ENCODE data around the gene MEGF10. TPM values are rescaled to one million over a fixed set of nuclear protein-coding genes. Genes with fewer than 3 reads are reported as not detected.

The MEGF10 gene
- total RNA-seq, 1 donor from 2014 or later = 96.1 TPM

GRCh38 chr5:127275641-127276193 is 14.9 kb upstream of the MEGF10 start:
- H3K27me3 Mint-ChIP-seq (ENCODE audit: low read depth) = no peaks in the 10 kb centered on the region
- no peak overlapping the region for H3K4me3 Mint-ChIP-seq
- no peak for DNase-seq (ENCODE audit: low read depth, low spot score)
- H3K36me3 Mint-ChIP-seq (ENCODE audit: low read depth) = peaks cover 7% of the 10 kb centered on the region
- no peak overlapping the region for H3K27ac Mint-ChIP-seq (ENCODE audit: unreplicated experiment)
- H3K9me3 Mint-ChIP-seq = peaks cover 14% of the 10 kb centered on the region
- peaks cover 6% of the 10 kb centered on the region for H3K4me1 Mint-ChIP-seq
- TF ChIP-seq, protein P1, sequence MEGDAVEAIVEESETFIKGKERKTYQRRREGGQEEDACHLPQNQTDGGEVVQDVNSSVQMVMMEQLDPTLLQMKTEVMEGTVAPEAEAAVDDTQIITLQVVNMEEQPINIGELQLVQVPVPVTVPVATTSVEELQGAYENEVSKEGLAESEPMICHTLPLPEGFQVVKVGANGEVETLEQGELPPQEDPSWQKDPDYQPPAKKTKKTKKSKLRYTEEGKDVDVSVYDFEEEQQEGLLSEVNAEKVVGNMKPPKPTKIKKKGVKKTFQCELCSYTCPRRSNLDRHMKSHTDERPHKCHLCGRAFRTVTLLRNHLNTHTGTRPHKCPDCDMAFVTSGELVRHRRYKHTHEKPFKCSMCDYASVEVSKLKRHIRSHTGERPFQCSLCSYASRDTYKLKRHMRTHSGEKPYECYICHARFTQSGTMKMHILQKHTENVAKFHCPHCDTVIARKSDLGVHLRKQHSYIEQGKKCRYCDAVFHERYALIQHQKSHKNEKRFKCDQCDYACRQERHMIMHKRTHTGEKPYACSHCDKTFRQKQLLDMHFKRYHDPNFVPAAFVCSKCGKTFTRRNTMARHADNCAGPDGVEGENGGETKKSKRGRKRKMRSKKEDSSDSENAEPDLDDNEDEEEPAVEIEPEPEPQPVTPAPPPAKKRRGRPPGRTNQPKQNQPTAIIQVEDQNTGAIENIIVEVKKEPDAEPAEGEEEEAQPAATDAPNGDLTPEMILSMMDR (conservative IDR thresholded peaks at IDR 0.05) = no peak

- Mint-ChIP-seq H3K4me3 (no peak overlapping the region), H3K27me3 (ENCODE audit: low read depth) (no peaks in the 10 kb centered on the region), H3K9me3 (no peaks in the 10 kb centered on the region), H3K36me3 (ENCODE audit: low read depth) (no peaks in the 10 kb centered on the region), H3K4me1 (peaks cover 16% of the 10 kb centered on the region), H3K27ac (ENCODE audit: unreplicated experiment) (peak overlapping the region; percentile 48)
- peak; percentile 16 for DNase-seq (ENCODE audit: low read depth, low spot score)
- TF ChIP-seq, protein P1 (conservative IDR thresholded peaks at IDR 0.05) = no peak
These were observed 9.9 kb upstream of the MEGF10 start for GRCh38 chr5:127280491-127281220.

- Mint-ChIP-seq H3K36me3 (ENCODE audit: low read depth) (no peaks in the 10 kb centered on the region), H3K27me3 (ENCODE audit: low read depth) (no peaks in the 10 kb centered on the region), H3K4me1 (peaks cover 16% of the 10 kb centered on the region), H3K4me3 (no peak overlapping the region), H3K27ac (ENCODE audit: unreplicated experiment) (no peak overlapping the region), H3K9me3 (no peaks in the 10 kb centered on the region)
- TF ChIP-seq, protein P1 (conservative IDR thresholded peaks at IDR 0.05) = no peak
- no peak for DNase-seq (ENCODE audit: low read depth, low spot score)
These were observed 9.0 kb upstream of the MEGF10 start for GRCh38 chr5:127281609-127282008.

DNA sequence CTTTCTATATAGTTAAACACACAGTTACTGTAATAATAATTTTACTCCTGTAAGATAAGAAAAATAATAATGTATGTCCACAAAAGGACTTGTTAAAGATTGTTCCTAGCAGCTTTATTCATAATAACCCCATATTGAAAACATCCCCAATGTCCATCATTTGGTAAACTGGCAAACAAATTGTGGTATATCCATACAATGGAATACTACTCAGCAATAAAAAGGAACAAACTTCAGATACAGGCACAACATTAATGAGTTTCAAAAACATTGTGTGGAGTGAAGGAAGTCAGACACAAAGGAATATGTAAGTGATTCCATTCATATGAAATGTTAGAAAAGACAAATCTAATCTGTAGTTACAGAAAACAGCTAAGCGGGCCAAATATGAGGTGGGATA is 1.9 kb upstream of the MEGF10 start:
- Mint-ChIP-seq H3K4me3 (no peak overlapping the region), H3K27me3 (ENCODE audit: low read depth) (peaks cover 17% of the 10 kb centered on the region), H3K36me3 (ENCODE audit: low read depth) (peaks cover 4% of the 10 kb centered on the region), H3K9me3 (peaks cover 5% of the 10 kb centered on the region), H3K27ac (ENCODE audit: unreplicated experiment) (no peak overlapping the region), H3K4me1 (peaks cover 29% of the 10 kb centered on the region)
- no peak for DNase-seq (ENCODE audit: low read depth, low spot score)
- TF ChIP-seq, protein P1 (conservative IDR thresholded peaks at IDR 0.05) = no peak

DNA sequence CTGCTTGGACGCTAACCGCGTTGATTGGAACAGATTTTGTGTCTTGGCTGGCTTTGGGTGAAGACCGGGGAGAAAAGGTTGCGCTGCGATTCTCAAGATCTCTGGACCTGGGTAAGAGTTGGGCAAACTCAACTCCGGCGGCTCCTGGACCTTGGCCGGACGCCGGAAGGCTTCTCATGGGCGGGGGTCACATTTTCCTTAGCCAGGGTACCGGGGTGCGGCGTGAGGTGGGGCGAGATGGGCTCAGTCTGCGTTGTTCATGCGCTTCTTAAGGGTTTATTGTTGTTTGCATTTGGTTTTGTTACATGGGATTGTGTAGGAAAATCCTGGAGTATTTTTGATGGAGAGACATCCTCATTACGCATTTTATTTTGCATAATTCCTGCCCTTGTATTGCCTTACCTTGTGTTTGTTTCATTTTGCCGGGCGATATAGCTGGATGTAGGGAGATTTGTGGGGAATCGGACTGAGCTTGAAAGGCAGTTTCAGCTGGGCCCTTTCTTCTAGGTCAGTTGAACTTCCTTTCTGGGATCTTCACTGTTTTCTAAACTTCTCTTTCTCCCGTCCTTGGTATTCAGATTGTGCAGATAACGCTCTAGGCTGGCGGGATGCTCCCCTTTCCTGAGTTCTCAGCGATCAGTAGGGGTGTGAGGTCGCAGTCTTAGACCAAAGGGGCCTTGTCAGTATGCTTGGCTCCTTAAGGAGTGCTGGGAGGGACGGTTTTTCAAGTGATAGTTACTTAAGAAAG is 524 bp downstream of the MEGF10 start:
- Mint-ChIP-seq H3K9me3 (peaks cover 5% of the 10 kb centered on the region), H3K27me3 (ENCODE audit: low read depth) (peaks cover 17% of the 10 kb centered on the region), H3K4me1 (peaks cover 46% of the 10 kb centered on the region), H3K36me3 (ENCODE audit: low read depth) (peaks cover 4% of the 10 kb centered on the region), H3K27ac (ENCODE audit: unreplicated experiment) (peak overlapping the region; percentile 92), H3K4me3 (peak overlapping the region; percentile 96)
- TF ChIP-seq, protein P1 (conservative IDR thresholded peaks at IDR 0.05) = no peak
- DNase-seq (ENCODE audit: low read depth, low spot score) = no peak

Measured in neural crest cell (in vitro differentiated cells).